ENCODE measurements around the gene NKAPL. TPM values are rescaled to one million over a fixed set of nuclear protein-coding genes. Genes with fewer than 3 reads are reported as not detected.

NKAPL gene
- total and polyA plus RNA-seq, 2 of the 13 experiments (the other 11 are each of a cell fraction or from before 2014, with no cell fraction given), result not detected

DNA sequence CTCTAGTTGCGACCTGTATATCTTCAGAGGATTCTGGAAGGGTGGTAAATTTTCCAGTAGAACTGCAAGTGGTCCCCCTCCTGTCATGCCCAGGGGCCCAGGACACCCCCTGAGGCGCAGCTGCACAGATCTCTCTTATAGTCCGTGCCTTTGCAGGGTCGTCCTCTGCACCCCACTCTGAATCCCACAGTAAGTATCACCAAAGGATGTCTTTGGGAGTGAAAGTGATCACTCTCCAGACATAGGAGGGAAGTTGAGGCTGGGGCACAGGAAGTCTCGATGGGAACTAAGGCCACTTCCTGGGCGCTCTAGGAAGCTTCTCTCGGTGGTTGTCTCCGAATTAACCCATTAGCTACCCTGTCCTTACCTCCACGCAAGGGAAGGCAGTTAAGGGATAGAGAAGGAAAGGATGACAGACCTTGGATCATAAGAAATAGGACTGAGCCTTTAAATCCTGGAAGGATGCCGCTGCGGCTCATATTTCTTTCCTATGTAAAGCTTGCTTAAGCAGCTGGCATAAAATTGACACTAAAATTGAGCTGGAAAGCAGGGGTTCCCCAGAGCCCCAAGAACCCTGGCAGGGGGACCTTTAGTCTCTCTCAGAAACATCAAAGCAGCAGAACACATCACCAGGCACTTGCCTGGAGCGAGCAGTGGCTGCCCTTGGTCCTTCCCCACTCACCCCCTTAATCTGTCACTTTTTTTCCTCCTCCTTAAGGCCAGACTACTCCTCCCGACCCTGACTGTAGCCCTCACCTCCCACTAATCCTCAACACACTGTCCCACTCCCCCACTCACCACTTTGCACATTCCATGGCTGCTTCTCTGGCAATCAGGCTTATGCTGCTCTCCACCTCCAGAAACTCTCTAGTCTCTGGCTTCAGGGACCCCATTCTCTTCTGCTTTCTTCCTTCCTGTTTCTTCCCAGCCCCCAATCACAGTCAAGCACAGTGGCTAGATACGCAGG, 6.8 kb upstream of the NKAPL start, which contains the start of gene ZKSCAN4 (continued):
- TF ChIP-seq ZNF703 (CRISPR knock-in tag; IDR thresholded peaks at IDR 0.05; ENCODE audit: borderline replicate concordance) (no peak), EZH2 (conservative IDR thresholded peaks at IDR 0.05; ENCODE audit: low read depth, low read length) (no peak; the same call in 1 of the 2 replicates), MTA3 (CRISPR knock-in tag; IDR thresholded peaks at IDR 0.05) (no peak), ZNF12 (CRISPR knock-in tag; IDR thresholded peaks at IDR 0.05) (peak; percentile 68; the same call in 1 of the 2 replicates), ZNF563 (CRISPR knock-in tag; IDR thresholded peaks at IDR 0.05) (0 out of 2 replicates have a peak, but pooled peaks have one; percentile 22), KLF6 (CRISPR knock-in tag; IDR thresholded peaks at IDR 0.05) (0 out of 2 replicates have a peak, but pooled peaks have one; percentile 40), HMG20A (CRISPR knock-in tag; IDR thresholded peaks at IDR 0.05; ENCODE audit: borderline replicate concordance) (no peak), ZNF670 (CRISPR knock-in tag; IDR thresholded peaks at IDR 0.05; ENCODE audit: borderline replicate concordance) (0 out of 2 replicates have a peak, but pooled peaks have one; percentile 10), ZNF749 (CRISPR knock-in tag; IDR thresholded peaks at IDR 0.05; ENCODE audit: borderline replicate concordance) (no peak), ZSCAN31 (CRISPR knock-in tag; IDR thresholded peaks at IDR 0.05; ENCODE audit: low read depth) (no peak), ELF3 (CRISPR knock-in tag; IDR thresholded peaks at IDR 0.05) (peak; percentile 88), KLF11 (CRISPR knock-in tag; IDR thresholded peaks at IDR 0.05) (0 out of 2 replicates have a peak, but pooled peaks have one; percentile 45), JARID2 (CRISPR knock-in tag; IDR thresholded peaks at IDR 0.05; ENCODE audit: insufficient replicate concordance) (no peak), NFYC (CRISPR knock-in tag; IDR thresholded peaks at IDR 0.05) (peak; percentile 38; the same call in 1 of the 2 replicates)
- TF ChIP-seq, protein P1, sequence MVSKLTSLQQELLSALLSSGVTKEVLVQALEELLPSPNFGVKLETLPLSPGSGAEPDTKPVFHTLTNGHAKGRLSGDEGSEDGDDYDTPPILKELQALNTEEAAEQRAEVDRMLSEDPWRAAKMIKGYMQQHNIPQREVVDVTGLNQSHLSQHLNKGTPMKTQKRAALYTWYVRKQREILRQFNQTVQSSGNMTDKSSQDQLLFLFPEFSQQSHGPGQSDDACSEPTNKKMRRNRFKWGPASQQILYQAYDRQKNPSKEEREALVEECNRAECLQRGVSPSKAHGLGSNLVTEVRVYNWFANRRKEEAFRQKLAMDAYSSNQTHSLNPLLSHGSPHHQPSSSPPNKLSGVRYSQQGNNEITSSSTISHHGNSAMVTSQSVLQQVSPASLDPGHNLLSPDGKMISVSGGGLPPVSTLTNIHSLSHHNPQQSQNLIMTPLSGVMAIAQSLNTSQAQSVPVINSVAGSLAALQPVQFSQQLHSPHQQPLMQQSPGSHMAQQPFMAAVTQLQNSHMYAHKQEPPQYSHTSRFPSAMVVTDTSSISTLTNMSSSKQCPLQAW (CRISPR knock-in tag; IDR thresholded peaks at IDR 0.05), result no peak
- TF ChIP-seq, protein P2, sequence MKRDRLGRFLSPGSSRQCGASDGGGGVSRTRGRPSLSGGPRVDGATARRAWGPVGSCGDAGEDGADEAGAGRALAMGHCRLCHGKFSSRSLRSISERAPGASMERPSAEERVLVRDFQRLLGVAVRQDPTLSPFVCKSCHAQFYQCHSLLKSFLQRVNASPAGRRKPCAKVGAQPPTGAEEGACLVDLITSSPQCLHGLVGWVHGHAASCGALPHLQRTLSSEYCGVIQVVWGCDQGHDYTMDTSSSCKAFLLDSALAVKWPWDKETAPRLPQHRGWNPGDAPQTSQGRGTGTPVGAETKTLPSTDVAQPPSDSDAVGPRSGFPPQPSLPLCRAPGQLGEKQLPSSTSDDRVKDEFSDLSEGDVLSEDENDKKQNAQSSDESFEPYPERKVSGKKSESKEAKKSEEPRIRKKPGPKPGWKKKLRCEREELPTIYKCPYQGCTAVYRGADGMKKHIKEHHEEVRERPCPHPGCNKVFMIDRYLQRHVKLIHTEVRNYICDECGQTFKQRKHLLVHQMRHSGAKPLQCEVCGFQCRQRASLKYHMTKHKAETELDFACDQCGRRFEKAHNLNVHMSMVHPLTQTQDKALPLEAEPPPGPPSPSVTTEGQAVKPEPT (CRISPR knock-in tag; IDR thresholded peaks at IDR 0.05; ENCODE audit: low read depth), result no peak; the same call in 1 of the 2 replicates
- TF ChIP-seq, protein P3, sequence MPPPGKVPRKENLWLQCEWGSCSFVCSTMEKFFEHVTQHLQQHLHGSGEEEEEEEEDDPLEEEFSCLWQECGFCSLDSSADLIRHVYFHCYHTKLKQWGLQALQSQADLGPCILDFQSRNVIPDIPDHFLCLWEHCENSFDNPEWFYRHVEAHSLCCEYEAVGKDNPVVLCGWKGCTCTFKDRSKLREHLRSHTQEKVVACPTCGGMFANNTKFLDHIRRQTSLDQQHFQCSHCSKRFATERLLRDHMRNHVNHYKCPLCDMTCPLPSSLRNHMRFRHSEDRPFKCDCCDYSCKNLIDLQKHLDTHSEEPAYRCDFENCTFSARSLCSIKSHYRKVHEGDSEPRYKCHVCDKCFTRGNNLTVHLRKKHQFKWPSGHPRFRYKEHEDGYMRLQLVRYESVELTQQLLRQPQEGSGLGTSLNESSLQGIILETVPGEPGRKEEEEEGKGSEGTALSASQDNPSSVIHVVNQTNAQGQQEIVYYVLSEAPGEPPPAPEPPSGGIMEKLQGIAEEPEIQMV (CRISPR knock-in tag; IDR thresholded peaks at IDR 0.05; ENCODE audit: low read depth), result 0 out of 2 replicates have a peak, but pooled peaks have one; percentile 20
- TF ChIP-seq, protein P4, sequence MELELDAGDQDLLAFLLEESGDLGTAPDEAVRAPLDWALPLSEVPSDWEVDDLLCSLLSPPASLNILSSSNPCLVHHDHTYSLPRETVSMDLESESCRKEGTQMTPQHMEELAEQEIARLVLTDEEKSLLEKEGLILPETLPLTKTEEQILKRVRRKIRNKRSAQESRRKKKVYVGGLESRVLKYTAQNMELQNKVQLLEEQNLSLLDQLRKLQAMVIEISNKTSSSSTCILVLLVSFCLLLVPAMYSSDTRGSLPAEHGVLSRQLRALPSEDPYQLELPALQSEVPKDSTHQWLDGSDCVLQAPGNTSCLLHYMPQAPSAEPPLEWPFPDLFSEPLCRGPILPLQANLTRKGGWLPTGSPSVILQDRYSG (CRISPR knock-in tag; IDR thresholded peaks at IDR 0.05), result 0 out of 2 replicates have a peak, but pooled peaks have one; percentile 36

Data from HepG2 (cell line).